HEK293 (cell line): ENCODE data around the gene TAS1R3.

Source experiments
- CTCF ChIP-seq: fragments of 450-650 bp; formaldehyde crosslinking; IDR thresholded peaks from 2 replicates; pipeline ENCODE4 v1.5.1; 2016; ENCODE audit warnings: missing biosample characterization, missing genetic modification characterization
- PBX3 ChIP-seq: sonication (generic); formaldehyde crosslinking; IDR thresholded peaks from 2 replicates; pipeline ENCODE4 v1.8.1; 2022; ENCODE audit warnings: mild to moderate bottlenecking, moderate library complexity, missing genetic modification reagents
- ZNF302 ChIP-seq: fragments of 450-650 bp; formaldehyde crosslinking; IDR thresholded peaks from 2 replicates; pipeline ENCODE4 v1.5.1; 2016; ENCODE audit warnings: missing biosample characterization, missing genetic modification characterization, low read depth
- ZNF629 ChIP-seq: fragments of 450-650 bp; formaldehyde crosslinking; IDR thresholded peaks from 2 replicates; pipeline ENCODE4 v1.5.1; 2017; ENCODE audit warnings: missing biosample characterization, missing genetic modification characterization
- ZNF664 ChIP-seq: fragments of 450-650 bp; formaldehyde crosslinking; IDR thresholded peaks from 2 replicates; pipeline ENCODE4 v1.5.1; 2016; ENCODE audit warnings: missing biosample characterization, missing genetic modification characterization

- TF ChIP-seq ZNF302 (tag by site-specific recombination) (no peak), CTCF (tag by site-specific recombination) (no peak), PBX3 (CRISPR knock-in tag) (no peak), ZNF629 (tag by site-specific recombination) (no peak), ZNF664 (tag by site-specific recombination) (no peak)
Measured at GRCh38 chr1:1297802-1298424, 33.2 kb upstream of the TAS1R3 start.
